Fibroblast of skin of back (primary cell): ENCODE measurements around the gene SLC66A3.

Experiments used
- DNase-seq: peaks from one replicate; pipeline ENCODE4 v3.0.0-alpha.2; 2013

Gene SLC66A3

GRCh38 chr2:11220445-11220844, 65.2 kb downstream of the SLC66A3 start:
- no peak for DNase-seq

GRCh38 chr2:11222845-11223244, 67.6 kb downstream of the SLC66A3 start:
- no peak for DNase-seq

- DNase-seq = no peak
These were observed 69.6 kb downstream of the SLC66A3 start for GRCh38 chr2:11224887-11225286.

- DNase-seq = no peak
These were observed 72.3 kb downstream of the SLC66A3 start for GRCh38 chr2:11227595-11227994.
